SK-N-SH treated with all-trans-retinoic acid at 6 μM for 48 hours (cell line): ENCODE measurements around the gene CTIF.

Experiments
- ATAC-seq: fragments of 200-7000 bp; cut with Tn5 transposase; 3 replicates; pipeline ENCODE4 v1.9.1; 2020; ENCODE audit warnings: mild to moderate bottlenecking, moderate library complexity
- ARNTL ChIP-seq: fragments of 450-650 bp; formaldehyde crosslinking; IDR thresholded peaks from 2 replicates; pipeline ENCODE4 v1.5.0; 2020; ENCODE audit warnings: low read depth, mild to moderate bottlenecking, moderate library complexity, borderline replicate concordance
- BACH2 ChIP-seq: fragments of 250-450 bp; sonication (Bioruptor Pico); IDR thresholded peaks from 2 replicates; pipeline ENCODE4 v1.9.0; 2021; ENCODE audit warnings: mild to moderate bottlenecking, borderline replicate concordance
- CREB5 ChIP-seq: fragments of 250-450 bp; sonication (Bioruptor Pico); IDR thresholded peaks from 2 replicates; pipeline ENCODE4 v1.5.1; 2020; ENCODE audit warnings: low read depth, mild to moderate bottlenecking, moderate library complexity
- CSDC2 ChIP-seq: fragments of 250-450 bp; sonication (Bioruptor Pico); IDR thresholded peaks from 2 replicates; pipeline ENCODE4 v1.5.0; 2020; ENCODE audit warnings: mild to moderate bottlenecking, moderate library complexity
- CSRNP3 ChIP-seq: fragments of 250-450 bp; sonication (Bioruptor Pico); IDR thresholded peaks from 2 replicates; pipeline ENCODE4 v1.5.1; 2021; ENCODE audit warnings: mild to moderate bottlenecking, moderate library complexity
- ESRRG ChIP-seq: fragments of 250-450 bp; sonication (Bioruptor Pico); IDR thresholded peaks from 2 replicates; pipeline ENCODE4 v1.6.1; 2021; ENCODE audit warnings: mild to moderate bottlenecking
- GLIS3 ChIP-seq: fragments of 250-450 bp; sonication (Bioruptor Pico); IDR thresholded peaks from 2 replicates; pipeline ENCODE4 v1.5.0; 2020; ENCODE audit warnings: mild to moderate bottlenecking, moderate library complexity
- ISL1 ChIP-seq: fragments of 250-450 bp; sonication (Bioruptor Pico); IDR thresholded peaks from 2 replicates; pipeline ENCODE4 v2.1.2; 2022; ENCODE audit warnings: mild to moderate bottlenecking, moderate library complexity
- PATZ1 ChIP-seq: fragments of 250-450 bp; sonication (Bioruptor Pico); IDR thresholded peaks from 2 replicates; pipeline ENCODE4 v1.8.0; 2020; ENCODE audit warnings: mild to moderate bottlenecking, moderate library complexity, borderline replicate concordance
- POU6F1 ChIP-seq: fragments of 250-450 bp; sonication (Bioruptor Pico); IDR thresholded peaks from 2 replicates; pipeline ENCODE4 v1.8.0; 2021; ENCODE audit warnings: low read depth, mild to moderate bottlenecking, moderate library complexity, borderline replicate concordance
- RARB ChIP-seq: fragments of 250-450 bp; sonication (Bioruptor Pico); IDR thresholded peaks from 2 replicates; pipeline ENCODE4 v1.8.0; 2021; ENCODE audit warnings: mild to moderate bottlenecking, moderate library complexity
- SNAI2 ChIP-seq: fragments of 250-450 bp; sonication (Bioruptor Pico); IDR thresholded peaks from 2 replicates; pipeline ENCODE4 v1.5.0; 2020; ENCODE audit warnings: mild to moderate bottlenecking, moderate library complexity
- TCF4 ChIP-seq: fragments of 250-450 bp; sonication (Bioruptor Pico); IDR thresholded peaks from 2 replicates; pipeline ENCODE4 v1.8.0; 2021; ENCODE audit warnings: mild to moderate bottlenecking, moderate library complexity, borderline replicate concordance
- TSHZ2 ChIP-seq: fragments of 250-450 bp; sonication (Bioruptor Pico); IDR thresholded peaks from 2 replicates; pipeline ENCODE4 v1.5.0; 2020; ENCODE audit warnings: mild to moderate bottlenecking, moderate library complexity
- ZFP3 ChIP-seq: fragments of 250-450 bp; sonication (Bioruptor Pico); IDR thresholded peaks from 2 replicates; pipeline ENCODE4 v1.5.0; 2020; ENCODE audit warnings: mild to moderate bottlenecking, moderate library complexity
- ZFP30 ChIP-seq: fragments of 450-650 bp; formaldehyde crosslinking; IDR thresholded peaks from 2 replicates; pipeline ENCODE4 v1.5.0; 2022; ENCODE audit warnings: mild to moderate bottlenecking, moderate library complexity
- ZNF70 ChIP-seq: fragments of 450-650 bp; formaldehyde crosslinking; IDR thresholded peaks from 2 replicates; pipeline ENCODE4 v1.5.0; 2020; ENCODE audit warnings: mild to moderate bottlenecking, moderate library complexity
- ZNF8 ChIP-seq: fragments of 450-650 bp; formaldehyde crosslinking; IDR thresholded peaks from 2 replicates; pipeline ENCODE4 v1.5.0; 2020; ENCODE audit warnings: mild to moderate bottlenecking, moderate library complexity

The CTIF gene

GRCh38 chr18:48703418-48703817, 164.6 kb downstream of the CTIF start:
- no peak for TF ChIP-seq ISL1 (CRISPR knock-in tag)
- TF ChIP-seq, all 23 proteins: peak for 0

GRCh38 chr18:48705043-48705442, 166.2 kb downstream of the CTIF start:
- TF ChIP-seq POU6F1 (CRISPR knock-in tag) (no peak), ZFP30 (CRISPR knock-in tag) (no peak), ARNTL (CRISPR knock-in tag) (no peak), GLIS3 (no peak), CSDC2 (CRISPR knock-in tag) (no peak), SNAI2 (CRISPR knock-in tag) (no peak), ZNF8 (CRISPR knock-in tag) (no peak), ZNF70 (CRISPR knock-in tag) (no peak), CREB5 (CRISPR knock-in tag) (no peak), BACH2 (no peak), PATZ1 (CRISPR knock-in tag) (no peak), ISL1 (CRISPR knock-in tag) (no peak)
- TF ChIP-seq, all 23 proteins: peak for 0
- no peak for ATAC-seq

More at GRCh38 chr18:48703418-48703817, 164.6 kb downstream of the CTIF start:
- no peak for ATAC-seq

GRCh38 chr18:48705531-48705930, 166.7 kb downstream of the CTIF start:
- no peak for TF ChIP-seq ESRRG (CRISPR knock-in tag)
- TF ChIP-seq BACH2 = no peak
- no peak for TF ChIP-seq CSDC2 (CRISPR knock-in tag)
- TF ChIP-seq POU6F1 (CRISPR knock-in tag) = no peak
- TF ChIP-seq GLIS3 = no peak
- no peak for TF ChIP-seq TSHZ2
- no peak for TF ChIP-seq RARB (CRISPR knock-in tag)
- no peak for TF ChIP-seq TCF4
- no peak for TF ChIP-seq ZNF8 (CRISPR knock-in tag)
- no peak for TF ChIP-seq CREB5 (CRISPR knock-in tag)
- no peak for TF ChIP-seq ZFP3 (CRISPR knock-in tag)
- TF ChIP-seq ZNF70 (CRISPR knock-in tag) = no peak
- no peak for ATAC-seq

GRCh38 chr18:48706731-48707130, 167.9 kb downstream of the CTIF start:
- ATAC-seq = no peak
- TF ChIP-seq CSDC2 (CRISPR knock-in tag) (no peak), POU6F1 (CRISPR knock-in tag) (no peak), ESRRG (CRISPR knock-in tag) (no peak), ARNTL (CRISPR knock-in tag) (no peak), ZNF8 (CRISPR knock-in tag) (no peak), BACH2 (no peak), TCF4 (no peak), CSRNP3 (CRISPR knock-in tag) (no peak), CREB5 (CRISPR knock-in tag) (no peak)
